ENCODE measurements around the gene ATP5MC2. TPM values are rescaled to one million over a fixed set of nuclear protein-coding genes. Genes with fewer than 3 reads are reported as not detected.

Gene ATP5MC2
- total RNA-seq, 1 donor from 2014 or later = 600 TPM

DNA sequence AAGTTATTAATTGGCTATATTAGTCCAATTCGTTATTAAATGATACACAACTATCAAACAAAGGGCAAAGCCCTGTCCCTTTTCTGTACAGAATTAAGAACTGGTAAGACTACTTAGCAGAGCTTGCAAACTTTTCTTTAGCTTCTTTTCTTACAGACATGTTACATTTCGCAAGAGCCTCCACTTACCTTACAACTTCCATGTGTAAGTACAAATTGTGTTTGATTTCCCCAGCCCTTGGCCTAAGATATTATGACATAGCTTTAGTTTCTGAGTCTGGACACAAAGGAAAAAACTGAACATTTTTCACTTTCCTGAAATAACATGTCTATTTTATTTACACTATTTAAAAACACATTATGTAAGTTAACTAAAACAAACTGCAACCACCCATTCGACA, 51.4 kb downstream of the ATP5MC2 start:
- intact Hi-C loops (cut with DNase I) = loop anchor here (2.0 kb wide), 1 partner anchor 34 kb away; no protein-coding TSS in a partner anchor
- DNase-seq (ENCODE audit: missing footprints) (no peak), ATAC-seq (no peak)

DNA sequence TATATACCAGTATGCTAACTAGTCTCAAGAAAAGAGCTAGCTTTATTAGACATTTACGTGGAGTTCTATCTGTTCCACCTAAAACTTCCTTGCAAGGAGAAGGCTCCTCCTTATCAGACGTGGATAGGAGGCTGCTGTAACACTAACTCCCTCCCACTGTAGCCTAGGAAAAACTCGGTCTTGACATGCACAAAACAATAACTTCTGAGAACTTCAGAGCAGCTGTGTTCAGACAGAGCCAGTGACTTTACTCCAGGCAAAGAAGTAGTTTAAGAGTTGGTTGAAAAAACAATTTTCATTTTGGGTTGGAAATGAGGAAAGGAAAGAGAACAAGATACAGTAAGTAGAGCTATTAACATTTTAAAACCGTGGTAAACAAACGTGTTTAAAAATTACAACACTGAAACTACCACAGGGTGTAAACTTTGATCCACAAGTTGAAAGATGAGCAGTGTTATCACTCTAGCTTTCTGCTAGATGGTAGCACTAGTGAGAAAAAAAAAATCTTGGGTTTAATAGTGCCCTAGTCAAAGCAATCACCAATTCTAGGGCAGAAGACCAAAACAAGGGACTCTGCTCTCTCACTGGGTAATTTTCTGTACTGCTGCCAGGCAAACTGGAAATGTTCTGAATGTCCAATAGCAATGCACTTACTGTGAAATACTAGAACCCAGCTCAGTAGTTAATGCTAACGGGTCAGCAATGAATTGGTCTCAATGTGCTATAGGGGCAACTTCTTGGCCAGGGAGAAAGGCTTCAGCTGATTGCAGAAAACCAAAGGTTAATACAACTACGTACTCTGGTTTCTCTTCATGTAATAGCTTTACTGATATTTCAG, 52.1 kb downstream of the ATP5MC2 start:
- DNase-seq (ENCODE audit: missing footprints) = no peak
- intact Hi-C loops (cut with DNase I) = loop anchor here (2.0 kb wide), 1 partner anchor 35 kb away; no protein-coding TSS in a partner anchor

DNA sequence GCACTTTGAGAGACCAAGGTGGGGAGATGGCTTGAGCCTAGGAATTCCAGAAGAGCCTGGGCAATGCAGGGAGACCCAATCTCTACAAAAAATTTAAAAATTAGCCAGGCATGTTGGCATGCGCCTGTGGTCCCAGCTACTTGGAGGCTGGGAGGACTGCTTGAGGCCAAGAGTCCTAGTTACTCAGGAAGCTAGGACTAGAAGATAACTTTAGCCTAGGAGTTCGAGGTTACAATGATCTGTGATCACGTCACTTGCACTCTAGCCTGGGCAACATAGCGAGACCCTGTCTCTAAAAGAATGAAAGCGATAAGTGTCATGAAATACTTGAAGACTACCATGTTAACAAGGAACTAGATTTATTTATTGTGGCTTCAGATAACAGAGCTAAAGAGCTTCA, 53.2 kb downstream of the ATP5MC2 start:
- ATAC-seq (no peak), DNase-seq (ENCODE audit: missing footprints) (no peak)
- intact Hi-C loops (cut with DNase I) = no loop called here

More for the DNA sequence above, 52.1 kb downstream of the ATP5MC2 start:
- no peak for ATAC-seq

DNA sequence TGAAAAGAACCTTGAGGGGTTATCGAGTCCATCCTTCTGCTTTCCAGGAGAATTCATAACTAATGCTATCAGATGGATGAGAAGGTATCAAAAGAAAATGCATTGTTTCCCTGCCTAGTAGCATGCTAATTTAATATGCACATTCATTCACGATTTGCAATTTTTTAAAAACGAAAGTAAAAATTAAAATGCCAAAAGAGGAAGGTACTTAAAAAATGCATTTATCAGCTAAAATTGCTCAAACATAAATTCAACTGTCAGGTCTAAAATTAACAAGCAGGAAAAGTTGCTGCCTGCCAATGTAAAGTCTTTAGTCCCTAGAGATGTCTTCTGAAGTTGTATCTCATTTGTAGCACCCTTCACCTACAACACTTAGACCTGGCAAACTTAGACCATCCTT, 57.6 kb downstream of the ATP5MC2 start:
- no peak for ATAC-seq
- intact Hi-C loops (cut with DNase I) = no loop called here
- no peak for DNase-seq (ENCODE audit: missing footprints)

DNA sequence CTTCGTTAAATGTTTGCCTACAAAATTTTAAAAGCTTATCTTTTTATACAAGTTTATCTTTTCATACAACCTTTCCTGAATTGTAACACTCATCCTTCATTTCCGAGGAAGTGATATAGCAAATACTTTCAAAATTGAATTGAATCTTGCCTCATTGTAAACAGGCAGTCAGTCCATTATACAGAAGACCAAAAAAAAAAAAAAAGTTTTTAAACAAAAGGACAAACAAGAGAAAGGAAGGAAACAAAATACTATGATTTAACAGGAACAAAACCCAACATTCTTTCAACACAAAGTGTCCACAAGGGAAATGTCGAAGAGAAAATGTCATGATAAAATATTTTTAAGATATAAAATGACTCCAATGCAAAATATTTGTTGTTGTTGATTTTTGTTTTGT, 58.2 kb downstream of the ATP5MC2 start:
- DNase-seq (ENCODE audit: missing footprints) (no peak), ATAC-seq (no peak)
- intact Hi-C loops (cut with DNase I) = no loop called here

DNA sequence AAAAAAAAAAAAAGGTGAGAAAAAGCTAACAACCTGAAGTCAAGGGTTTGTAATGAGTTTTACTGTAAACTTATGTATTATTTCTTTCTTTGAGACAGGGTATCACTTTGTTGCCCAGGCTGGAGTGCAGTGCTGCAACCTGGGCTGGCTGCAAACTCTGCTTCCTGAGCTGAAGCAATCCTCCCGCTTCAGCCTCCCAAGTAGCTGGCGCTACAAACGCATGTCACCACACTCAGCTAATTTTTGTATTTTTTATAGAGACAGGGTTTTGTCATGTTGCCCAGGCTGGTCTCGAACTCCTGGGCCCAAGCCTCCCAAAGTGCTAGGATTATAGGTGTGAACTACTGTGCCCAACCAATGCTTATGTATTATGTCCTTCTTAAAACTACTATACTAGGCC, 58.9 kb downstream of the ATP5MC2 start:
- intact Hi-C loops (cut with DNase I) = no loop called here
- DNase-seq (ENCODE audit: missing footprints) (no peak), ATAC-seq (no peak)

Other genes with a start within 250 kb of the ATP5MC2 start
- gene PRR13, start 234.3 kb downstream of the ATP5MC2 start, total RNA-seq = 59.4 TPM
- 494 TPM for gene PCBP2, start 224.0 kb downstream of the ATP5MC2 start, total RNA-seq
- 5.6 TPM for gene MAP3K12, start 176.6 kb downstream of the ATP5MC2 start, total RNA-seq
- gene TARBP2, start 174.8 kb downstream of the ATP5MC2 start, total RNA-seq = 10.9 TPM
- gene NPFF, start 168.6 kb downstream of the ATP5MC2 start, total RNA-seq = not detected
- 39.8 TPM for gene ATF7, start 49.7 kb downstream of the ATP5MC2 start, total RNA-seq
- 186 TPM for gene CALCOCO1, start 51.4 kb upstream of the ATP5MC2 start, total RNA-seq
- 1.7 TPM for gene CISTR, start 75.9 kb upstream of the ATP5MC2 start, total RNA-seq

All from Right ventricle myocardium inferior (tissue), 1 donor.